GM21447 (cell line): ENCODE data around the gene OR7C1.
"Not testable (repeated sequence)": the region's sequence is repeated elsewhere in the genome, so short reads cannot be mapped to it uniquely, and the experiment has no call there.

Experiments used
- ATAC-seq: cut with Tn5 transposase; IDR thresholded peaks from one replicate; pipeline ENCODE4 v1.9.1; 2021; ENCODE audit not compliant: unreplicated experiment

Gene OR7C1

GRCh38 chr19:14785102-14785793, 49.7 kb downstream of the OR7C1 start:
- peak; percentile 37 for ATAC-seq

- peak; percentile 59 for ATAC-seq
These were observed 50.3 kb downstream of the OR7C1 start for GRCh38 chr19:14784730-14785101.

GRCh38 chr19:14783410-14783998, 51.5 kb downstream of the OR7C1 start:
- ATAC-seq = not testable (repeated sequence)

GRCh38 chr19:14782626-14783409, 52.2 kb downstream of the OR7C1 start:
- no peak for ATAC-seq

GRCh38 chr19:14781713-14782536, 53.1 kb downstream of the OR7C1 start:
- ATAC-seq = not testable (repeated sequence)

GRCh38 chr19:14780622-14781225, 54.3 kb downstream of the OR7C1 start:
- not testable (repeated sequence) for ATAC-seq

GRCh38 chr19:14779151-14779550, 55.8 kb downstream of the OR7C1 start:
- no peak for ATAC-seq

GRCh38 chr19:14778110-14778845, 56.7 kb downstream of the OR7C1 start, which contains the start of gene ADGRE2:
Gene ADGRE2, minus strand, starts transcription at chr19:14778560. Its CDS starts 1,804 bp downstream, at chr19:14776756.
- ATAC-seq = not testable (repeated sequence)

- not testable (repeated sequence) for ATAC-seq
These were observed 57.3 kb downstream of the OR7C1 start for GRCh38 chr19:14777645-14778044.

- no peak for ATAC-seq
These were observed 59.0 kb downstream of the OR7C1 start for GRCh38 chr19:14775869-14776586.

GRCh38 chr19:14775326-14775725, 59.7 kb downstream of the OR7C1 start:
- ATAC-seq = not testable (repeated sequence)

- ATAC-seq = no peak
These were observed 60.6 kb downstream of the OR7C1 start for GRCh38 chr19:14774373-14774772.

- ATAC-seq = not testable (repeated sequence)
These were observed 61.3 kb downstream of the OR7C1 start for GRCh38 chr19:14773722-14774121.

- no peak for ATAC-seq
These were observed 62.0 kb downstream of the OR7C1 start for GRCh38 chr19:14772995-14773394.

- no peak for ATAC-seq
These were observed 62.5 kb downstream of the OR7C1 start for GRCh38 chr19:14772467-14772866.

- no peak for ATAC-seq
These were observed 63.8 kb downstream of the OR7C1 start for GRCh38 chr19:14770944-14771839.

GRCh38 chr19:14770136-14770535, 64.8 kb downstream of the OR7C1 start:
- no peak for ATAC-seq

- ATAC-seq = no peak
These were observed 65.8 kb downstream of the OR7C1 start for GRCh38 chr19:14769201-14769600.
